Measurements from ENCODE around the gene SLC7A7. TPM values are rescaled to one million over a fixed set of nuclear protein-coding genes. Genes with fewer than 3 reads are reported as not detected.

Gene SLC7A7
- total RNA-seq, 2 experiments from 2014 or later: 0.89 to 1.1 TPM

- Mint-ChIP-seq H3K4me3 (peak overlapping the region; percentile 42), H3K27me3 (peaks cover 10% of the 10 kb centered on the region), H3K27ac (no peak overlapping the region), H3K36me3 (ENCODE audit: low read depth) (peaks cover 1% of the 10 kb centered on the region), H3K9me3 (no peaks in the 10 kb centered on the region), H3K4me1 (ENCODE audit: low read depth) (peaks cover 29% of the 10 kb centered on the region)
- intact Hi-C loops (cut with DNase I, micrococcal nuclease): no loop called here
- TF ChIP-seq, protein P1, sequence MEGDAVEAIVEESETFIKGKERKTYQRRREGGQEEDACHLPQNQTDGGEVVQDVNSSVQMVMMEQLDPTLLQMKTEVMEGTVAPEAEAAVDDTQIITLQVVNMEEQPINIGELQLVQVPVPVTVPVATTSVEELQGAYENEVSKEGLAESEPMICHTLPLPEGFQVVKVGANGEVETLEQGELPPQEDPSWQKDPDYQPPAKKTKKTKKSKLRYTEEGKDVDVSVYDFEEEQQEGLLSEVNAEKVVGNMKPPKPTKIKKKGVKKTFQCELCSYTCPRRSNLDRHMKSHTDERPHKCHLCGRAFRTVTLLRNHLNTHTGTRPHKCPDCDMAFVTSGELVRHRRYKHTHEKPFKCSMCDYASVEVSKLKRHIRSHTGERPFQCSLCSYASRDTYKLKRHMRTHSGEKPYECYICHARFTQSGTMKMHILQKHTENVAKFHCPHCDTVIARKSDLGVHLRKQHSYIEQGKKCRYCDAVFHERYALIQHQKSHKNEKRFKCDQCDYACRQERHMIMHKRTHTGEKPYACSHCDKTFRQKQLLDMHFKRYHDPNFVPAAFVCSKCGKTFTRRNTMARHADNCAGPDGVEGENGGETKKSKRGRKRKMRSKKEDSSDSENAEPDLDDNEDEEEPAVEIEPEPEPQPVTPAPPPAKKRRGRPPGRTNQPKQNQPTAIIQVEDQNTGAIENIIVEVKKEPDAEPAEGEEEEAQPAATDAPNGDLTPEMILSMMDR (IDR thresholded peaks at IDR 0.05): no peak
- ChIA-PET CTCF (interaction anchor here (1.1 to 4.1 kb wide), 3 partner anchors 28 to 162 kb away, joined by 3 to 67 read pairs (median 5); no protein-coding TSS in a partner anchor), POLR2A (no interaction called here)
- DNase-seq (peak in 2 of 14 experiments; percentile 31 to 40), ATAC-seq (ENCODE audit: poor library complexity) (no peak)
- no peak overlapping the region for H3K27ac ChIP-seq (ENCODE audit: low read depth in 1 of 2, low read length in 2 of 2)
- H3K36me3 ChIP-seq (ENCODE audit: insufficient read depth, low read length): no peaks in the 10 kb centered on the region
- H3K9me3 ChIP-seq (ENCODE audit: control insufficient read depth in 1 of 2, insufficient read depth in 1 of 2, low read length in 2 of 2): peaks cover 0 to 3% of the 10 kb centered on the region in 2 experiments
- H3K4me1 ChIP-seq (ENCODE audit: insufficient read depth, low read length): peaks cover 25% of the 10 kb centered on the region
- H3K4me3 ChIP-seq (ENCODE audit: low read length): no peak overlapping the region
- peaks cover 0 to 5% of the 10 kb centered on the region in 2 experiments for H3K27me3 ChIP-seq (ENCODE audit: control insufficient read depth in 1 of 2, insufficient read depth in 2 of 2, low read length in 2 of 2)
Observed at GRCh38 chr14:22824711-22825359, 9.6 kb upstream of the SLC7A7 start.

GRCh38 chr14:22822571-22823098, 7.4 kb upstream of the SLC7A7 start:
- POLR2A ChIA-PET: interaction anchor here (0.6 to 2.7 kb wide), 14 partner anchors 9 to 260 kb away, joined by 3 to 14 read pairs (median 4); partner anchors contain the start of genes LRP10 and OXA1L

GRCh38 chr14:22822016-22822570, 6.9 kb upstream of the SLC7A7 start:
- peaks cover 0 to 5% of the 10 kb centered on the region in 2 experiments for H3K27me3 ChIP-seq (ENCODE audit: control insufficient read depth in 1 of 2, insufficient read depth in 2 of 2, low read length in 2 of 2)
- no peaks in the 10 kb centered on the region for H3K36me3 ChIP-seq (ENCODE audit: insufficient read depth, low read length)
- Mint-ChIP-seq H3K9me3 (no peaks in the 10 kb centered on the region), H3K36me3 (ENCODE audit: low read depth) (no peaks in the 10 kb centered on the region), H3K4me1 (ENCODE audit: low read depth) (peaks cover 23% of the 10 kb centered on the region), H3K27ac (no peak overlapping the region), H3K4me3 (no peak overlapping the region), H3K27me3 (peaks cover 10% of the 10 kb centered on the region)
- POLR2A ChIA-PET: interaction anchor here (0.6 to 2.7 kb wide), 12 partner anchors 9 to 251 kb away, joined by 3 to 14 read pairs (median 4); partner anchors contain the start of genes LRP10 and OXA1L
- DNase-seq (no peak), ATAC-seq (ENCODE audit: poor library complexity) (no peak)
- no peaks in the 10 kb centered on the region for H3K9me3 ChIP-seq (ENCODE audit: control insufficient read depth in 1 of 2, insufficient read depth in 1 of 2, low read length in 2 of 2)
- peaks cover 18% of the 10 kb centered on the region for H3K4me1 ChIP-seq (ENCODE audit: insufficient read depth, low read length)
- CTCF ChIA-PET: interaction anchor here (0.7 to 4.1 kb wide), 23 partner anchors 11 to 265 kb away, joined by 3 to 67 read pairs (median 5); partner anchors contain the start of genes MMP14, OXA1L, PRMT5 and REM2
- intact Hi-C loops (cut with DNase I, micrococcal nuclease): loop anchor here (1.0 to 2.0 kb wide), 3 partner anchors 31 to 161 kb away; partner anchors contain the start of gene AJUBA (in 1 of the 2)
- H3K4me3 ChIP-seq (ENCODE audit: low read length): peak overlapping the region; percentile 44
- TF ChIP-seq, protein P1 (IDR thresholded peaks at IDR 0.05): no peak
- no peak overlapping the region for H3K27ac ChIP-seq (ENCODE audit: low read depth in 1 of 2, low read length in 2 of 2)

More at GRCh38 chr14:22822571-22823098, 7.4 kb upstream of the SLC7A7 start:
- Mint-ChIP-seq H3K4me1 (ENCODE audit: low read depth) (peaks cover 23% of the 10 kb centered on the region), H3K4me3 (peak overlapping the region; percentile 2), H3K9me3 (no peaks in the 10 kb centered on the region), H3K27me3 (peaks cover 10% of the 10 kb centered on the region), H3K36me3 (ENCODE audit: low read depth) (no peaks in the 10 kb centered on the region), H3K27ac (no peak overlapping the region)
- intact Hi-C loops (cut with DNase I, micrococcal nuclease): loop anchor here (1.0 to 2.0 kb wide), 4 partner anchors 31 to 161 kb away; partner anchors contain the start of gene AJUBA (in 1 of the 2)
- ATAC-seq (ENCODE audit: poor library complexity) (peak; percentile 84), DNase-seq (peak; percentile 46 to 85 (median 64))
- peaks cover 0 to 5% of the 10 kb centered on the region in 2 experiments for H3K27me3 ChIP-seq (ENCODE audit: control insufficient read depth in 1 of 2, insufficient read depth in 2 of 2, low read length in 2 of 2)
- TF ChIP-seq, protein P1 (IDR thresholded peaks at IDR 0.05): peak; percentile 83
- H3K9me3 ChIP-seq (ENCODE audit: control insufficient read depth in 1 of 2, insufficient read depth in 1 of 2, low read length in 2 of 2): no peaks in the 10 kb centered on the region
- peaks cover 18% of the 10 kb centered on the region for H3K4me1 ChIP-seq (ENCODE audit: insufficient read depth, low read length)
- peak overlapping the region; percentile 44 for H3K4me3 ChIP-seq (ENCODE audit: low read length)
- H3K36me3 ChIP-seq (ENCODE audit: insufficient read depth, low read length): no peaks in the 10 kb centered on the region
- no peak overlapping the region for H3K27ac ChIP-seq (ENCODE audit: low read depth in 1 of 2, low read length in 2 of 2)
- CTCF ChIA-PET: interaction anchor here (0.7 to 4.1 kb wide), 24 partner anchors 11 to 266 kb away, joined by 3 to 67 read pairs (median 5); partner anchors contain the start of genes AJUBA, MMP14, OXA1L and PRMT5

Data from CD4-positive, alpha-beta T cell (primary cell).